Measurements from ENCODE around the gene CD244.
"Not testable (repeated sequence)": the region's sequence is repeated elsewhere in the genome, so short reads cannot be mapped to it uniquely, and the experiment has no call there.

CD244 gene

GRCh38 chr1:160877221-160877620 is 14.5 kb upstream of the CD244 start:
- peak in 3 of 6 experiments; percentile 22 to 55 (median 49) for DNase-seq

- no peak for DNase-seq
These were observed 13.6 kb upstream of the CD244 start for GRCh38 chr1:160876311-160876710.

GRCh38 chr1:160875591-160875990 is 12.9 kb upstream of the CD244 start:
- DNase-seq: not testable (repeated sequence)

- no peak for DNase-seq
These were observed 12.2 kb upstream of the CD244 start for GRCh38 chr1:160874935-160875334.

GRCh38 chr1:160868141-160868540 is 5.5 kb upstream of the CD244 start:
- DNase-seq: no peak

GRCh38 chr1:160867651-160868050 is 5.0 kb upstream of the CD244 start:
- not testable (repeated sequence) for DNase-seq

GRCh38 chr1:160866695-160867260 is 4.1 kb upstream of the CD244 start:
- no peak for DNase-seq

GRCh38 chr1:160866001-160866694 is 3.5 kb upstream of the CD244 start:
- DNase-seq: no peak

GRCh38 chr1:160865337-160865736 is 2.6 kb upstream of the CD244 start:
- DNase-seq: no peak

GRCh38 chr1:160864173-160864572 is 1.5 kb upstream of the CD244 start:
- no peak for DNase-seq

GRCh38 chr1:160863774-160864131 is 1.1 kb upstream of the CD244 start:
- DNase-seq: no peak

GRCh38 chr1:160863061-160863773 is 530 bp upstream of the CD244 start:
- DNase-seq: no peak

- DNase-seq: no peak
These were observed 1.7 kb downstream of the CD244 start for GRCh38 chr1:160860840-160861505.

GRCh38 chr1:160859166-160859565 is 3.5 kb downstream of the CD244 start:
- no peak for DNase-seq

- no peak for DNase-seq
These were observed 4.2 kb downstream of the CD244 start for GRCh38 chr1:160858507-160858906.

- no peak for DNase-seq
These were observed 4.6 kb downstream of the CD244 start for GRCh38 chr1:160858097-160858496.

- DNase-seq: no peak
These were observed 7.3 kb downstream of the CD244 start for GRCh38 chr1:160855181-160855981.

GRCh38 chr1:160853754-160854153 is 8.9 kb downstream of the CD244 start:
- DNase-seq: no peak

- DNase-seq: no peak
These were observed 9.7 kb downstream of the CD244 start for GRCh38 chr1:160853014-160853413.

- no peak for DNase-seq
These were observed 11.7 kb downstream of the CD244 start for GRCh38 chr1:160850993-160851392.

GRCh38 chr1:160850541-160850940 is 12.1 kb downstream of the CD244 start:
- no peak for DNase-seq

- no peak for DNase-seq
These were observed 16.4 kb downstream of the CD244 start for GRCh38 chr1:160846281-160846680.
